Measurements from ENCODE around the gene MAJIN. TPM values are rescaled to one million over a fixed set of nuclear protein-coding genes. Genes with fewer than 3 reads are reported as not detected.

MAJIN gene
- total and polyA plus RNA-seq, 10 of the 15 experiments (the other 5 are each of a cell fraction or from before 2014, with no cell fraction given), result 0.10 TPM; not detected in 9

DNA sequence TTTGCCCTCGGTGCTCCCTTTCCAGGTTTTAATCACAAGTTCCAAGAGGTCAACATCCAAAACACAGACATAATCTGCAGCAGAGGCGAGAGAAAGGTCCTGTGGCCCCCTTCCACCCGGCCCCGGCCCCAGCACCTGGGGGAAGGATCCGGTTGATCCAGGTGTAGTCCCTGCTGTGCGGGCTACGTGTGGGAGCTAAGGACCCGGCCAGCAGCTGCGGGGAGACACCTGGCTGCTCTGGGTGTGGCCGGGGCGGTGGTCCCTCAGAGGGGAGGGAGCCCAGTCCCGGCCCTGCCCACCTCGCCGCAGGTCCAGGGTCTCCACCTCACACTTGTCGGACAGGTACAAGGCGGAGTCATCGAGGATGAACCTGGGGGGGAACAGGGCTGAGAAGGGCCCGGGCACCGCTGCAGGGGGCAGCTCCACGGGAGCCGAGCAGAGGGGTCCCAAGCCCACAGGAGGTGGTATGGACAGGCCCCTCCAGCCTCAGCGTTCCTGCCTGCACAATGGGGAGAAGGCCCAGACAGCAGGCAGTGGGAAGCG, 68.5 kb downstream of the MAJIN start (continued):
- TF ChIP-seq NFYA (IDR thresholded peaks at IDR 0.05; ENCODE audit: borderline replicate concordance, low read depth, low read length), result no peak
- TF ChIP-seq MLLT1 (IDR thresholded peaks at IDR 0.05), result no peak
- no peak for TF ChIP-seq SIN3A (IDR thresholded peaks at IDR 0.05; ENCODE audit: low read depth, low read length)
- TF ChIP-seq NFIC (IDR thresholded peaks at IDR 0.05; ENCODE audit: low read depth, low read length), result no peak
- TF ChIP-seq PML (IDR thresholded peaks at IDR 0.05; ENCODE audit: low read length), result no peak
- TF ChIP-seq TCF7 (IDR thresholded peaks at IDR 0.05; ENCODE audit: borderline replicate concordance), result no peak

- ChIA-PET RAD21 (ENCODE audit: unreplicated experiment) (no interaction called here), SMC1A (ENCODE audit: uncharacterized antibody, unreplicated experiment) (no interaction called here), POLR2A (interaction anchor here (0.6 kb wide), 1 partner anchor 93 kb away, joined by 3 read pairs; no protein-coding TSS in a partner anchor), CTCF (no interaction called here)
- Histone ChIP-seq H3K9me3 (replicated peaks; ENCODE audit: control insufficient read depth, insufficient read depth, low read length) (no peaks in the 10 kb centered on the region), H3K36me3 (ENCODE audit: control insufficient read depth in 2 of 2, insufficient read depth in 2 of 2, low read length in 1 of 2) (peaks cover 0 to 4% of the 10 kb centered on the region in 2 experiments; a peak in 2 of 4 replicates), H3K4me3 (no peak overlapping the region), H3K4me1 (ENCODE audit: control insufficient read depth, insufficient read depth, low read length) (peaks cover 9% of the 10 kb centered on the region), H4K20me1 (ENCODE audit: control insufficient read depth, insufficient read depth) (no peaks in the 10 kb centered on the region), H3K27ac (ENCODE audit: control insufficient read depth, insufficient read depth) (no peak overlapping the region), H3K27me3 (replicated peaks in 1 of 2; ENCODE audit: control insufficient read depth in 2 of 2, insufficient read depth in 2 of 2, low read length in 1 of 2) (no peaks in the 10 kb centered on the region), H3K4me2 (ENCODE audit: control insufficient read depth, insufficient read depth) (no peak overlapping the region), H3K9ac (ENCODE audit: control insufficient read depth, insufficient read depth, low read length) (no peak overlapping the region), H2AFZ (ENCODE audit: control insufficient read depth, low read depth, low read length) (no peak overlapping the region), H3K79me2 (ENCODE audit: control insufficient read depth, insufficient read depth, low read length) (no peaks in the 10 kb centered on the region)
- ATAC-seq, result no peak
- intact Hi-C loops (cut with micrococcal nuclease; ENCODE audit: unreplicated experiment) (no loop called here), in situ Hi-C loops (cut with MboI) (no loop called here)
- no peak for FAIRE-seq
- TF ChIP-seq NKRF (conservative IDR thresholded peaks at IDR 0.05), result no peak
- TF ChIP-seq ZNF207 (IDR thresholded peaks at IDR 0.05; ENCODE audit: borderline replicate concordance), result no peak
- no peak for TF ChIP-seq SMAD1 (IDR thresholded peaks at IDR 0.05; ENCODE audit: low read depth, partially characterized antibody)
- no peak for TF ChIP-seq PRDM15 (CRISPR knock-in tag; IDR thresholded peaks at IDR 0.05)
- no peak for TF ChIP-seq MEF2A (IDR thresholded peaks at IDR 0.05; ENCODE audit: insufficient read depth, low read depth, low read length)
- DNase-seq (ENCODE audit: low read depth, low spot score), result no peak
- 76% methylated on average over 28 of the region's 30 CpGs for WGBS (ENCODE audit: insufficient coverage, insufficient replicate concordance, low lambda C conversion rate, missing lambda C conversion rate)
- no TSS peak for BruUV-seq (replicated peaks)
These were observed 69.6 kb downstream of the MAJIN start for GRCh38 chr11:64902102-64902900.
